Neutrophil (primary cell): ENCODE results near the gene OSBP2.

Experiments
- H3K27ac ChIP-seq: fragments of 200-600 bp; sonication (generic); 2 replicates; pipeline ENCODE4 v1.5.1; 2016; ENCODE audit warnings: mild to moderate bottlenecking, moderate library complexity
- H3K27me3 ChIP-seq: fragments of 200-600 bp; sonication (generic); 2 replicates; pipeline ENCODE4 v1.6.0; 2016; ENCODE audit warnings: mild to moderate bottlenecking
- H3K36me3 ChIP-seq: fragments of 200-600 bp; sonication (generic); 2 replicates; pipeline ENCODE4 v1.5.1; 2017
- H3K4me1 ChIP-seq, 2 experiments: fragments of 200-600 bp in 1 of 2; sonication (generic) in 1 of 2; 1 replicate in 1 of 2; 2 replicates in 1 of 2; pipeline versions ENCODE4 v1.5.1 to v1.6.1; 2013 to 2016; ENCODE audit warnings: low read depth in 1 of 2, low read length in 1 of 2, mild to moderate bottlenecking in 1 of 2, moderate library complexity in 1 of 2; ENCODE audit not compliant: control insufficient read depth in 1 of 2, insufficient read depth in 1 of 2
- H3K4me3 ChIP-seq, 2 experiments: fragments of 200-600 bp in 1 of 2; sonication (generic) in 1 of 2; 1 replicate in 1 of 2; 2 replicates in 1 of 2; pipeline ENCODE4 v1.5.1; 2013 to 2016; ENCODE audit warnings: low read depth in 1 of 2, low read length in 1 of 2, mild to moderate bottlenecking in 1 of 2, moderate library complexity in 1 of 2
- H3K9me3 ChIP-seq: fragments of 200-600 bp; sonication (generic); 2 replicates; pipeline ENCODE4 v1.5.1; 2016
- TF ChIP-seq, protein P1 (sequence below): fragments of 200-600 bp; sonication (generic); IDR thresholded peaks from 2 replicates; pipeline ENCODE4 v1.5.1; 2016; ENCODE audit warnings: antibody characterized with exemption

Gene OSBP2

GRCh38 chr22:30691204-30691603 is 3.5 kb upstream of the OSBP2 start:
- Histone ChIP-seq H3K36me3 (no peaks in the 10 kb centered on the region), H3K27me3 (peaks cover 50% of the 10 kb centered on the region), H3K9me3 (no peaks in the 10 kb centered on the region), H3K27ac (no peak overlapping the region), H3K4me3 (no peak overlapping the region), H3K4me1 (peaks cover 5 to 8% of the 10 kb centered on the region in 2 experiments)
- TF ChIP-seq, protein P1, sequence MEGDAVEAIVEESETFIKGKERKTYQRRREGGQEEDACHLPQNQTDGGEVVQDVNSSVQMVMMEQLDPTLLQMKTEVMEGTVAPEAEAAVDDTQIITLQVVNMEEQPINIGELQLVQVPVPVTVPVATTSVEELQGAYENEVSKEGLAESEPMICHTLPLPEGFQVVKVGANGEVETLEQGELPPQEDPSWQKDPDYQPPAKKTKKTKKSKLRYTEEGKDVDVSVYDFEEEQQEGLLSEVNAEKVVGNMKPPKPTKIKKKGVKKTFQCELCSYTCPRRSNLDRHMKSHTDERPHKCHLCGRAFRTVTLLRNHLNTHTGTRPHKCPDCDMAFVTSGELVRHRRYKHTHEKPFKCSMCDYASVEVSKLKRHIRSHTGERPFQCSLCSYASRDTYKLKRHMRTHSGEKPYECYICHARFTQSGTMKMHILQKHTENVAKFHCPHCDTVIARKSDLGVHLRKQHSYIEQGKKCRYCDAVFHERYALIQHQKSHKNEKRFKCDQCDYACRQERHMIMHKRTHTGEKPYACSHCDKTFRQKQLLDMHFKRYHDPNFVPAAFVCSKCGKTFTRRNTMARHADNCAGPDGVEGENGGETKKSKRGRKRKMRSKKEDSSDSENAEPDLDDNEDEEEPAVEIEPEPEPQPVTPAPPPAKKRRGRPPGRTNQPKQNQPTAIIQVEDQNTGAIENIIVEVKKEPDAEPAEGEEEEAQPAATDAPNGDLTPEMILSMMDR: no peak

DNA sequence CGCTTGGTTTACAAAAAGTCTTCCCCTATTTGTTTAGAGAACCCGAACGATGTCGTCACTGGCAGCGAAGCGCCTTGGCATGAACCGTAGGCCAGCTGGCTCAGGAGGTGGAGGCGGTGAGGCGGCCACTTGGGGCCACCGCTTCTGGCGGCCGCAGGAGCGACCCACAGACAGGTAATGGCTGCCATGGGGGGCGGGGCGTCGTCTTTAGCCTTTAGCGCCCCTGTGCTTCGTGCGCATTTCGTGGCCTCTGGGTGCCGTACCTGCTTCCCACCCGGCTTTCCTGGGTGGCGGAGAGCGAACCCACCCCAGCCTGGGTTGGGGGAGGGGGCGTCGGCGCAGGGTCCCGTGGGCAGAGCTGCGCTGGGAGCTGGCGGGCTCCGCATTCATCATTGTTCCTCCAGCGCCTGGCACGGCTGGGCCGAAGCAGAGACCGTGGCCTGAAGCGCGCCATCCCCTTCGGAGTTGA is 469 bp upstream of the OSBP2 start:
- TF ChIP-seq, protein P1: no peak
- Histone ChIP-seq H3K4me3 (peak overlapping the region in 1 of 2 experiments; percentile 40), H3K4me1 (peaks cover 5 to 8% of the 10 kb centered on the region in 2 experiments), H3K36me3 (no peaks in the 10 kb centered on the region), H3K27me3 (peaks cover 76% of the 10 kb centered on the region), H3K27ac (no peak overlapping the region), H3K9me3 (no peaks in the 10 kb centered on the region)

- Histone ChIP-seq H3K4me3 (no peak overlapping the region), H3K27ac (no peak overlapping the region)
Observed at GRCh38 chr22:30695351-30695851, 727 bp downstream of the OSBP2 start.

GRCh38 chr22:30695871-30696655 is 1.4 kb downstream of the OSBP2 start:
- H3K4me3 ChIP-seq: no peak overlapping the region
- H3K4me1 ChIP-seq: peaks cover 5 to 8% of the 10 kb centered on the region in 2 experiments
- peaks cover 76% of the 10 kb centered on the region for H3K27me3 ChIP-seq
- no peak overlapping the region for H3K27ac ChIP-seq
- TF ChIP-seq, protein P1: no peak
- H3K9me3 ChIP-seq: no peaks in the 10 kb centered on the region
- no peaks in the 10 kb centered on the region for H3K36me3 ChIP-seq

More at GRCh38 chr22:30695351-30695851, 727 bp downstream of the OSBP2 start:
- TF ChIP-seq, protein P1: no peak
- Histone ChIP-seq H3K27me3 (peaks cover 76% of the 10 kb centered on the region), H3K36me3 (no peaks in the 10 kb centered on the region), H3K9me3 (no peaks in the 10 kb centered on the region), H3K4me1 (peaks cover 5 to 8% of the 10 kb centered on the region in 2 experiments)

- Histone ChIP-seq H3K36me3 (no peaks in the 10 kb centered on the region), H3K27me3 (peaks cover 70% of the 10 kb centered on the region), H3K4me1 (peaks cover 5 to 8% of the 10 kb centered on the region in 2 experiments), H3K4me3 (no peak overlapping the region), H3K27ac (no peak overlapping the region), H3K9me3 (no peaks in the 10 kb centered on the region)
- TF ChIP-seq, protein P1: no peak
Observed at GRCh38 chr22:30697975-30698374, 3.3 kb downstream of the OSBP2 start.
